Fibroblast of villous mesenchyme (primary cell): ENCODE results near the gene DISP1. TPM values are rescaled to one million over a fixed set of nuclear protein-coding genes. Genes with fewer than 3 reads are reported as not detected.

Experiments
- DNase-seq: peaks from one replicate; pipeline ENCODE4 v3.0.0-alpha.2; 2010; ENCODE audit warnings: low read depth
- H3K4me3 ChIP-seq: 2 replicates; pipeline ENCODE4 v1.5.1; 2011; ENCODE audit warnings: low read depth, mild to moderate bottlenecking, low read length
- total RNA-seq: library from RNA; depleted of rRNA; stranded (reverse); fragments of >200 nt; gene quantifications from 2 replicates; pipeline ENCODE4 v1.2.3, GENCODE V29; 2012
- TF ChIP-seq, protein P1 (sequence below): IDR thresholded peaks from 2 replicates; pipeline ENCODE4 v1.5.1; 2012; ENCODE audit warnings: low read depth, mild to moderate bottlenecking, low read length; ENCODE audit not compliant: insufficient read depth

DISP1 gene
- total RNA-seq, 1 donor: 3.5 TPM

DNA sequence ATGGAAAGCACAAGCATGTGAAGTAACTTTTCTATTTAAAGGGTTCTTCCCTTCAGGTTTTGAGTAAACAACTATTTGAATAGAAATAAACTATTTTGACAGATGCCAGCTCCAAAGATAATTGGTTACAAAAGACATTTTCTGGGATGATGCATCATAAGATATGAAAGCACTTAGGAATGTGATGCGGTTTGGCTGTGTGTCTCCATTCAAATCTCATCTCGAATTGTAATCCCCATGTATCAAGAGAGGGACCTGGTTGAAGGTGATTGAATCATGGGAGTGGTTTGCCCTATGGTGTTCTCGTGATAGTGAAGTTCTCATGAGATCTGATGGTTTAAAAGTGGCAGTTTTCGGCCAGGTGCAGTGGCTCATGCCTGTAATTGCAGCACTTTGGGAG is 6.4 kb downstream of the DISP1 start:
- no peak overlapping the region for H3K4me3 ChIP-seq
- no peak for DNase-seq
- TF ChIP-seq, protein P1, sequence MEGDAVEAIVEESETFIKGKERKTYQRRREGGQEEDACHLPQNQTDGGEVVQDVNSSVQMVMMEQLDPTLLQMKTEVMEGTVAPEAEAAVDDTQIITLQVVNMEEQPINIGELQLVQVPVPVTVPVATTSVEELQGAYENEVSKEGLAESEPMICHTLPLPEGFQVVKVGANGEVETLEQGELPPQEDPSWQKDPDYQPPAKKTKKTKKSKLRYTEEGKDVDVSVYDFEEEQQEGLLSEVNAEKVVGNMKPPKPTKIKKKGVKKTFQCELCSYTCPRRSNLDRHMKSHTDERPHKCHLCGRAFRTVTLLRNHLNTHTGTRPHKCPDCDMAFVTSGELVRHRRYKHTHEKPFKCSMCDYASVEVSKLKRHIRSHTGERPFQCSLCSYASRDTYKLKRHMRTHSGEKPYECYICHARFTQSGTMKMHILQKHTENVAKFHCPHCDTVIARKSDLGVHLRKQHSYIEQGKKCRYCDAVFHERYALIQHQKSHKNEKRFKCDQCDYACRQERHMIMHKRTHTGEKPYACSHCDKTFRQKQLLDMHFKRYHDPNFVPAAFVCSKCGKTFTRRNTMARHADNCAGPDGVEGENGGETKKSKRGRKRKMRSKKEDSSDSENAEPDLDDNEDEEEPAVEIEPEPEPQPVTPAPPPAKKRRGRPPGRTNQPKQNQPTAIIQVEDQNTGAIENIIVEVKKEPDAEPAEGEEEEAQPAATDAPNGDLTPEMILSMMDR: no peak

DNA sequence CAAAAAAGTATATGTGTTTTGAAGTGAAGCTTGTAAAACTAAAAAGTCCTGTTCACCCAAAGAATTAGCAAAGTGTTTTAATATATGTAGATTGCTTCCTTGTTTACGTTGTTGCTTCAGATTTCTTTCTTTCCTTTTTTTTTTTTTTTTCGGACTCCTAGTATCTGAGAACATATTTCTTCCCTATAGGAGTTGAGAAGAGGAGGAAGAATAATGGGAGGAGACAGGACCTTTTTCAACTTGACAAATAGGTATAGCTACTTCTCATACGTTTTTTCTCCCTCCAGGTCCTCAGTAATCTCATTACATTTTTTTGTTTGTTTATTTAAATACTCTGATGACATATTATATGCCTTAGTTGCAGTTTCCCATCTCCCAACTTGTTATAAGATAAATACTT is 8.9 kb downstream of the DISP1 start:
- DNase-seq: no peak
- no peak overlapping the region for H3K4me3 ChIP-seq
- TF ChIP-seq, protein P1: no peak

DNA sequence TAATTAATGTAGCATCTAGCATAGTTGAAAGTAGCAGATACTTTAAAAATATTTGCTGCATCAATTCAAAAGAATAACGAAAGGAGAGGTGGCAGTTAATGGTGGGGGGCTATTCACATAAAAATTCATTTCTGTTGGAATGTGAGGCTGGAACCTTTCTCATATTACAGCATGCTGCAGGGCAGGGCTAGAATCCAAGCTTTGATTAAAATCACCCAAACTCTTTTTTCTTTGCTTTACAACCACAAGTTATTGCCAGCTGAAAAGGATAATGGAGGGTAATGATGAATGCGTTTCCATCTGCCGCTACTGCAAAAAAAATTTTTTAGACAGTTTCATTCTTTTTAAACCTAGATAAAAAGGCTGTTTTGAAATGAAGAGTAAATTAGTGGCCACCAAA is 9.8 kb downstream of the DISP1 start:
- H3K4me3 ChIP-seq: no peak overlapping the region
- TF ChIP-seq, protein P1: no peak
- no peak for DNase-seq

DNA sequence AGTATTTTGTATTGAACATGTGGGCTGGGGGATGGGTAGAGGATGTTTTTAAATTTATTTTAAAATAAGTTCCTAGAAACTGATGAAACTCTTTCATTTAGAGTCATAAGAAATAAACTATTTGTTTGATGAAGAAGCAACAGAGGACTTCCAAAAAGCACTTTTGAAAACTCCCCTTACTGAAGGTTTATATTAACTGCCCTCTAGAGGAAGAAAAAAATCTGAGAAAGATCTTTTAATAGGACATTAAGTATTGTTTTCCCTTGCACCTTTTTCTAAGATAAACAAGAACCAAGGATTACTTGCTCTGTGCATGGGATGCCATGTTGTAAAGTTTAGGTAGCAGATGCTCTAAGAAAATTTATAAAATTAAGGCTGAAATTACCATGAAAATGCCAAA is 14.1 kb downstream of the DISP1 start:
- TF ChIP-seq, protein P1: no peak
- DNase-seq: no peak
- no peak overlapping the region for H3K4me3 ChIP-seq

DNA sequence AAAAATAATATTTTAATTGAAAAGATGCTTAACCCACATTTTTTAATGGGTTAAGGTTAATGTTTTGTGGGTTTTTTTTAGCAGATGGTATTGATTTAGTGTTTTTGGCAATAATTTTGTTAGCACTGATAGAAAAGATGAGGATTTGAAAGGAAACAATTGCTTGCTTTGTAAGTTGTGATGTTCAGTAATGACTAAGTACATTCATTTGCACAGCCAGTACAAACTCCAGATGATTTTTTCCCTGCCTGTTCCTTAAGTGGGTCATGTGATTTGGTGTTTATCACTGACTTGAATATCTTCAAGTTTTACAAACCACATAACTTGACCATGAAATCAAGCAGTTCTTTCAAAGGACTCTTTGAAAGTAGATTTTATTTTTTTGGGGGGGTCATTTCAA is 15.0 kb downstream of the DISP1 start:
- H3K4me3 ChIP-seq: no peak overlapping the region
- peak; percentile 77 for DNase-seq

DNA sequence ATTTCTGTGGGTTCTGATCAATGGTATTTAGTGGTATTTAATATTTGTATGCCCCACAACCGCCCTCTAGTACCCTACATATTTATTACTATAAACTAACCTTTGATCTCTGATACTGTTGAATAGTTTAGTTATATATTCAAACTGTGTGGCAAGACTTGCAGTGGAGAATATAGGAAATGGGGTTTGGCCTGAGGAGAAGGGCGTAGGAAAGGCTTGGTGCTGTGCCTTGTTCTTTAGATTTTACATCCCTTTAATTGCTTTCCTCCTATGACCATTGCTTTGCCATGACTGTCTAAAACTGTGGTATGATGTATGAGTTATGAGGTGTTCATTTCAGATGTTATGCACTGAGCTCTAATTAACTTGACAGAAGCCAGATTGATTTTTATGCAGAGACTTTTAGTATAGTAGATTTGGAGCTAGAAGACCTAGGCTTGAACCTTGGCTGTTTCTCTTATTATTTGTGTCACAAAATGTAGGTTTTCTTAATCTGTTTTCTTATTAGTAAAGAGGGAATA is 18.6 kb downstream of the DISP1 start:
- TF ChIP-seq, protein P1: no peak
- no peak for DNase-seq
- H3K4me3 ChIP-seq: no peak overlapping the region

More for the DNA sequence above, 15.0 kb downstream of the DISP1 start:
- TF ChIP-seq, protein P1: no peak
